Hepatocyte (in vitro differentiated cells): ENCODE measurements around the gene LRP4.

Source experiments
- CTCF ChIP-seq: fragments of 200-600 bp; sonication (generic); IDR thresholded peaks from 2 replicates; pipeline ENCODE4 v1.5.1; 2016; ENCODE audit warnings: antibody characterized with exemption, mild to moderate bottlenecking; ENCODE audit not compliant: poor library complexity
- EZH2 ChIP-seq: fragments of 200-600 bp; sonication (generic); IDR thresholded peaks from 2 replicates; pipeline ENCODE4 v1.6.1; 2016; ENCODE audit warnings: antibody characterized with exemption, mild to moderate bottlenecking, borderline replicate concordance
- EZH2phosphoT487 ChIP-seq: fragments of 200-600 bp; sonication (generic); IDR thresholded peaks from one replicate; pipeline ENCODE4 v1.6.1; 2018; ENCODE audit warnings: antibody characterized with exemption, mild to moderate bottlenecking, low read depth, moderate library complexity; ENCODE audit not compliant: unreplicated experiment, severe bottlenecking

GRCh38 chr11:46888636-46889035 lies 29.7 kb downstream of the LRP4 start:
- TF ChIP-seq CTCF (no peak), EZH2phosphoT487 (no peak), EZH2 (no peak)
